HG02884 (cell line): ENCODE results near the gene LDB1.

Experiments used
- ATAC-seq: cut with Tn5 transposase; IDR thresholded peaks from one replicate; pipeline ENCODE4 v1.9.1; 2021; ENCODE audit warnings: mild to moderate bottlenecking, moderate library complexity; ENCODE audit not compliant: unreplicated experiment

LDB1 gene

DNA sequence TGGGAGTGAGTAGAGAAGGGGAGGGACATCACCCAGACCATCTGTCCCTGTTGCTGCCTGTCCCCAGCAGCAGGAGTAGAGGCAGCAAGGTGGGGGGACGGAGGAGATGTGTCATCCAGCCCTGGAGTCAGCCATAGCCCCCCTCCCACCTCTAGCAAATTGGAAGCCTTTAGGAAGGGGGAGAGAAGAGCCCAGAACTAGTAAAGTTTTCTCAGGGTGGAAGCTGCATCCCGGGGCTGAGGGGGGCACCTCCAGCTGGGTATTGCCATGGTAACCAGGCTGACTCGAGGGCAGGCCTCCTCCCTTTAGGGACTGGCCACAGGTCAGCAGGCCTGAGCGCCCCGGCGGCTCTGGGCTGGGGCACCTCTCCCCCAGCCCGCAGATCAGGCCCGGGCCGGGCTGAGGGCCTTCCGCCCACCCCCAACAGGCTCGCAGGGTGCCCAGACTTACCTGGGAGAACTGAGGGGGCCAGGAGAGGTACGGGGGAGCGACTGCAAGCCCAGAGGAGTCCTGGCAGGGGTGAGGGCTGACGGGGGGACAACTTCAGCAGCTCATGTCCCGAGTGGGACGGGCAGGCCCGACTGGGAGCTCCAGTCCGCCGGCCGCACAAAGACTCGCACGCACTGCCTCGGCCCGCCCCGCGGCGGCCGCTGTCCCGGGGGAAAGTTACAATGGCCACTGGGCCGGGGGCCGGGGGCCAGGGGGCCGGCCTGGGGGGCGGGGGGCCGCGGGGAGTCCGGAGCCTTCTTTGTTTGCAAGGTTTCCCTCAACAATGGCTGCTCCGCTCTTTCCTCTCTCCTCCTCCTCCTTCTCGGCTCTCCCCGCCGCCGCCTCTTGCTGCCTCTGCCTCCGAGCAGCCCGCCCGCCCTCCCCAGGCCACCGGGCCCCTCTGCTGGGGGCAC is 6.0 kb downstream of the LDB1 start:
- peak; percentile 11 for ATAC-seq

DNA sequence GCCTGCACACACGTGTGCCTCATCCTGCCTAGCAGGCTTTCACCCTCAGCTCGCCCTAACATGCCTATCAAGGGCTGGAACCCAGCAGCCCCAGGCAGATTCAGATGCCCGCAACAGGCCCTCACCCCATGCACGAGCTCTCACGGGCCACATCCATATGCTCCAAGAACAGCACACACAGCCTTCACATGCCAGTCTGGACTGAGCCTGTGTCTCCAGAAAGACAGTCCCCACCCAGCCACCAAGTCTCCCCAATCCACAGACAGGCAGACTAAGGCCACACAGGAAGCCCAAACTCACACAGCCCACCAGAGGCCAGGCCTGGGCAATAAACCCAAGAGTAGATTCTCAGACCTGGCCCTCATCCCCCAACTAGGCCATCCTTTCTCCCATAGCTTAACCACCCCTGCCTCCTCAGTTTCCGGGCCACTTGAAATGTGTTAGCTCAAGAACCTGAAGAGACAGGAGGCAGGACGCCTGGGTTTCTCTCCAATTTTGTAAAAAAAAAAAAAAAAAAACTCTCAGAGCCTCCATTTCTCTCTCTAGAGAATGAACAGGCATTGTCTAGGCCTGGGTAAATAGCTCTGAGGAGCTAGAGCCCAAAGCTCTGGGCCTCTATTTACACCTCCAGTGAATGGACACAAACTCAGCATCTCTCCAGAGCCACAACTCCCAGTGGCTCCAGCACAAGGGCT is 6.8 kb downstream of the LDB1 start:
- no peak for ATAC-seq

DNA sequence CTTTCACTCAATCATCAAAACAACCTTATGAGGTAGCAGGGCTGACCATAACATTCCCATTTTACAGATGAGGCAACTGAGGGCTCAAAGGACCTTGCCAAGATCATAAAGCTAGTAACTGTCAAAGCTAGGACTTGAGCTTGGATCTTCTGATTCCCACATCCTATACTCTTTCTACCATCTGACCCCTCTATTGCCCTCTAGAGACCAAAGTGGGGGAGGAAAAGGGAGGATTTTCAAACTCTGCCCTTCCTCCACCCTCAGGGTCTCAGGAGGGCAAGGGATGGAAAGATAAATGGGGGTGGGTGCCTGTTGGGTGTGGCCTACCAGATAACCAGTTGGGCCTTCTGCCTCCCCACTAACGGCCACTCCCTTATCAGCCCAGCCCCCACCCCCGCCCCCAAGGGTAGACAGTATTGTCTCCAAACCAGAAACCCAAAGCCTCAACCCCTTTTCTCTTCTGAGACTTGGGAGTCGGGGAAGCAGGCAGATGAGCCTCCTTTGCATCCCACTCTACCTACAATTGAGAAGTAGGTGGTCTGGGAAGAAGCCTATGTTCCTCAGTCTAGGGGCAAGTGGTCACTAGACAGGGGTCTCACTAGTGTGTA is 7.9 kb downstream of the LDB1 start:
- no peak for ATAC-seq

GRCh38 chr10:102111276-102111675 is 8.9 kb downstream of the LDB1 start:
- no peak for ATAC-seq

- ATAC-seq = no peak
Observed at GRCh38 chr10:102109166-102110116, 10.7 kb downstream of the LDB1 start.

DNA sequence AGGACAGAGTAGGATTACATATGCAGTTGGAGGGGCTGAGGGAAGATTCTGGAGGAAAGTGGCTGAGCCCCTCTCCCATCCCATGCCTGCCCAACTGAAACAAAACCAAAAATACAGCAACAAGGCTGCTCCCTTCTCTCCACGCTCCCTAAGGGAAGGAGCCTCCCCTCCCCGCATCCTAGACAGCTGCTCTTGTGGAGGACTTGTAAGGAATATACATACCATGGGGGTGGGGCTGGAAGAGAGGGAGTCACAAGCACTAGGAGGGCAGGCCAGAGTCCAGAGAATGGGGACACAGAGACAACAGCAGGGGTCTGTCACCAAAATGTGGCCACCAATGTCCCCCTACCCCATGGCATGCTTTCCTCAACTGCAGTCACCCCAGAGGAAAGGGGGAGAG is 13.2 kb downstream of the LDB1 start:
- no peak for ATAC-seq

DNA sequence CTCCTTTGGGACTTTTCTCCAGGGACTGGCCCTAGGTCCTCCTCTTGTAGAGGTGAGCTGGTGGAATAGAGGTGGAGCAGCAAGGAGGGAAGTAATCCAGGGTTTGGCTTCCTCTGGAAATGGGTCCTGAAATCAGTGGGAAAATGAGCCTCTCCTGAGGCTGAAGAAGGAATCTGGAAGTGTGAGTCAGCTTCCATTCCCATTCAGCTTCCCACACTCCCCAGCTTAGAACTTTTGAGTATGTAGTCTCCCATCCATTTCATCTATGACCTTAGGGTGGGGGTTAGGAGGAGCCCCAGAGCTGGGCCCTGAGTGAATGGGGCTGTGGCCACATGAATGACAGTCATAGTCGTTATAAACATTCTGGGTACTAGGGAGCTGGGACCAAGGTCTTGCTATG is 17.7 kb downstream of the LDB1 start:
- ATAC-seq = no peak

DNA sequence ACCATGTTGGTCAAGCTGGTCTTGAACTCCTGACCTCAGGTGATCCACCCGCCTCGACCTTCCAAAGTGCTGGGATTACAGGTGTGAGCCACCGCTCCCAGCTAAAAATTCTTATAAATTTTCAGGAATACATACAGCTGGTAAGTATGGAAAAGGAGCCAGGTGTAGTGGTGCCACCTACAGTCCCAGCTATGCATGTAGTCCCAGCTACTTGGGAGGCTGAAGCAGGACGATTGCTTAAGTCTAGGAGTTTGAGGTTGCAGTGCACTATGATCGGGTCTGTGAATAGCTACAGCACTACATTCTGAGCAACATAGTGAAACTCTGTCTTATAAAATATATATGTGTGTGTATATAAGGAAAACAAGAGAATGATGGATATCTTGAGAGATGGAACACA is 19.0 kb downstream of the LDB1 start:
- ATAC-seq = no peak

GRCh38 chr10:102096449-102096848 is 23.7 kb downstream of the LDB1 start:
- no peak for ATAC-seq

- ATAC-seq = no peak
Observed at GRCh38 chr10:102090772-102091171, 29.4 kb downstream of the LDB1 start.

DNA sequence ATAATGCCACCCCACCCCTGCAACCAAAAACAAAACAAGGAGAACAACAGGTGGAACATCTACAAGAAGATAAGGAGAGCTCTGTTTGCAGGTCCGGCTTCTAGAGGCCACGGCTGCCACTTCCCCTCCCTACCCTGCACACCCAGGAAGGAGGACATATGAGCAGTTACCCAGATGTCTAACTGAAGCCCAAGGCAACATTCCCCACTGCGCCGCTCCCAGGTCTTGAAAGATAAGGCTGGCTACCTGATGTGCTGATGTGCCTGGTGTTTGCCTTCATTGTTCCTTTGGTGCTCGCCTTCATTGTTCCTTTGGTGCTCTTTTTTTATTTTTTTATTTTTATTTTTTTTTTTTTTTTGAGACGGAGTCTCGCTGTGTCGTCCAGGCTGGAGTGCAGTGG is 34.0 kb downstream of the LDB1 start:
- no peak for ATAC-seq

DNA sequence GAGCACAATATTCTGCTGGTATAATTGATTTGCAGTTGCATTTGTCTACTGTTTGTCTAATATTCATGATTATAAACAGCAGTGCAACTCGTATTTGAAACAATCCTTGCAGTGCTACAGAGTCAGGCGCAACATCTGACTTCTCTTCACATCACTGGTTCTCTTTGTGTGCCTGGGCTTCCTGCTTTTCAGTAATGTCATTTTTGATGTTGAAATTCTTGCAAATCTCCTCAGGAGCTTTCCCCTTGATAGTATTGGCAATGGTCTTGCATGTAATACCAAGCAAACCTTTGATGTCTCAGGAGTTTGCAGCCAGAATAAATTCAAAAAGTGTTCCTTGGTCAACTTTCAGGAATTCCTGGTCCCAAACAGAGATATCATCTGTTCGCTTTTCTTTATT is 34.8 kb downstream of the LDB1 start:
- no peak for ATAC-seq

GRCh38 chr10:102083541-102083940 is 36.6 kb downstream of the LDB1 start:
- ATAC-seq = no peak

GRCh38 chr10:102072673-102073527 is 47.3 kb downstream of the LDB1 start:
- no peak for ATAC-seq

DNA sequence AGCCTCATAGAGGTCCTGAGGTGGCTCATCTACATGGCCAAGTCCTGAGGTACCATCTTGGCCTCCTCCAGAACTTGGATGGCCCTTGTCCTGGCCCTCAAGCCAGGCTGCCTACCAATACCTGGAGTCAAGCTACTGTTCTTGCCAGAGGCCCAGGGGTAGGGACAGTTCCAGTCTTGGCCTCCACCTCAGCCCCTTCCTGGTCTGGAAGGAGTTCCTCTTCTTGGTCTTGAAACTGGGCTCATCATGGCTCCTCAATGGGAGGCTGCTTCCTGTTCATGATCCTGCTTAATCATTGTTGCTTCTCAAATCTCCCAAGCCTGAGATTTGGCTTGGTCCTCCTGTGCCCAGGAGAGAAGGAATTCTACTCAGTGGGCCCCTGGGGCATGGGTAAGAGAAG is 51.1 kb downstream of the LDB1 start:
- no peak for ATAC-seq

DNA sequence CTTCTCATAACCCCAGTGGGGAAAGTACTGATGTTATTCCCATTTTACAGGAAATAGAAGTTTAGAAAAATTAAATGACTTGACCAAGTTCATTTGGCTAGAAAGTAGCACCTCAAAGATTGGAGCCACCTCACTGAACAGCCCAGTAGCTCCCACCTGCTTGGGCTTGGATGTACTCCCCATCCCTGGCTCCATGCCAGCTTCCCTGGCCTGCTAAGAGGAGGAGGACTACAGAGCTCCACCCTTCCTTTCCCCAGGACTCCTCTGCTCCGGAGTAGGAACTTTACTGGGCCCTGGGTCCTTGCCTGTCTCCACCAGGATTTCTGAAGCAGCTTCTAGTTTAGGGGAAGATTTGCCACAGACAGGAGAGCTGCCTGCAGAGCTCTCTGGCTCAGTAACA is 52.0 kb downstream of the LDB1 start:
- no peak for ATAC-seq

GRCh38 chr10:102067091-102067916 is 52.9 kb downstream of the LDB1 start:
- no peak for ATAC-seq

- no peak for ATAC-seq
Observed at GRCh38 chr10:102066399-102067088, 53.6 kb downstream of the LDB1 start.
